CD8-positive, alpha-beta memory T cell (primary cell): ENCODE measurements around the gene UFD1. TPM values are rescaled to one million over a fixed set of nuclear protein-coding genes. Genes with fewer than 3 reads are reported as not detected.
A peak's percentile ranks its signal among the peaks of the same experiment; 100 is the strongest.

Source experiments
- CTCF ChIA-PET: fragments of 350-600 bp; sonication (Branson Sonifier 250); formaldehyde crosslinking; loops from one replicate; lab custom pipeline; 2021; ENCODE audit warnings: antibody characterized with exemption; lab: Charles Lee
- POLR2A ChIA-PET: fragments of 350-600 bp; sonication (Branson Sonifier 250); formaldehyde crosslinking; loops from one replicate; lab custom pipeline; 2021; ENCODE audit warnings: antibody characterized with exemption; lab: Charles Lee
- DNase-seq, 5 donors: peaks; one replicate each; pipeline versions ENCODE4 v3.0.0 to v3.0.0-alpha.2; 2020 to 2022; ENCODE audit warnings: mixed read lengths in 1 of 5
- H3K27ac ChIP-seq: one replicate; pipeline ENCODE4 v1.7.0; 2013; ENCODE audit warnings: low read depth, mild to moderate bottlenecking, low read length, moderate library complexity
- H3K27me3 ChIP-seq: 2 replicates; pipeline ENCODE4 v1.7.0; 2013; ENCODE audit warnings: low read length, mild to moderate bottlenecking; ENCODE audit not compliant: insufficient read depth, poor library complexity, severe bottlenecking
- H3K36me3 ChIP-seq: 2 replicates; pipeline ENCODE4 v1.7.0; 2013; ENCODE audit warnings: mild to moderate bottlenecking, low read length, moderate library complexity; ENCODE audit not compliant: insufficient read depth
- H3K4me1 ChIP-seq: 2 replicates; pipeline ENCODE4 v1.7.0; 2013; ENCODE audit warnings: mild to moderate bottlenecking, low read length, moderate library complexity; ENCODE audit not compliant: insufficient read depth
- H3K4me3 ChIP-seq: 2 replicates; pipeline ENCODE4 v1.7.0; 2013; ENCODE audit warnings: mild to moderate bottlenecking, low read length
- H3K9me3 ChIP-seq: 2 replicates; pipeline ENCODE4 v1.7.0; 2013; ENCODE audit warnings: mild to moderate bottlenecking, low read length
- H3K27ac Mint-ChIP-seq, 8 donors: one replicate each; pipeline ENCODE4 v1.8.0; 2020 to 2021; ENCODE audit warnings: mixed read lengths in 8 of 8, mild to moderate bottlenecking in 6 of 8, inconsistent platforms in 3 of 8, moderate library complexity in 3 of 8
- H3K27me3 Mint-ChIP-seq, 2 donors: one replicate each; pipeline ENCODE4 v1.8.0; 2020 to 2021; ENCODE audit warnings: mixed read lengths in 2 of 2, mild to moderate bottlenecking in 1 of 2, moderate library complexity in 1 of 2
- H3K36me3 Mint-ChIP-seq, 3 donors: one replicate each; pipeline ENCODE4 v1.8.0; 2020 to 2021; ENCODE audit warnings: mixed read lengths in 3 of 3, inconsistent platforms in 1 of 3, mild to moderate bottlenecking in 1 of 3
- H3K4me1 Mint-ChIP-seq, 3 donors: one replicate each; pipeline ENCODE4 v1.8.0; 2020 to 2021; ENCODE audit warnings: mixed read lengths in 3 of 3, inconsistent platforms in 1 of 3, mild to moderate bottlenecking in 1 of 3
- H3K4me3 Mint-ChIP-seq, 7 donors: one replicate each; pipeline ENCODE4 v1.8.0; 2020 to 2021; ENCODE audit warnings: mixed read lengths in 7 of 7, mild to moderate bottlenecking in 6 of 7, moderate library complexity in 4 of 7, inconsistent platforms in 2 of 7
- H3K9me3 Mint-ChIP-seq, 5 donors: one replicate each; pipeline ENCODE4 v1.8.0; 2020 to 2022; ENCODE audit warnings: mixed read lengths in 5 of 5, mild to moderate bottlenecking in 3 of 5, moderate library complexity in 2 of 5, inconsistent platforms in 1 of 5
- polyA plus RNA-seq: library from polyadenylated mRNA; unstranded; fragments of 300-500 nt; fragmentation: Illumina TruSeq; gene quantifications from one replicate; pipeline ENCODE4 v1.2.3, GENCODE V29; 2021
- total RNA-seq, 2 experiments: library from RNA; stranded (reverse); gene quantifications; one replicate each; pipeline ENCODE4 v1.2.3, GENCODE V29; 2021

Gene UFD1
- total and polyA plus RNA-seq, 3 experiments from 2014 or later, result 82.7 to 88.8 (median 87.3) TPM

DNA sequence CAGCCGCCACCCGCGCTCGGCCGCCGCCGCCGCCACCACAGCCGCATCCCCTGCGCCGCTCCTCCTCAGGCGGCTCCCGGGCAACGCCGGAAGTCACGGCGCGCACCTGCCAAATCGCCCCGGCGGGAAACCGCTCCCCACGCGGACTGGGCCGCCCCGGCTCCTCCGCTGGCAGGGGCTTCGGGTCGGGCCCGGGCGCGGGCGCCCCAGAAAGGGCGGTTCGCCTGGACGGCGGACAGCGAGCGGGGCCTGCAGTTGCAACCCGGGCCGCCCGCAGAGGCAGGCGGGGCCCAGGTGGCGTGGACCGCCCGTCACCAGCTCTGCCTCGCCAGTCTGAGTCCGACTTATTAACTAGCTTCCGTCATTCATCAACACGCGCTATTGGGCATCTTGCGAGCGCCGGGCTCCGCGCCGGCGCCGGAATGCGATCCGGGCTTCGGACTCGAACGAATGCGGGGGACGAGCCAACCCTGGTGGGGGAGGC lies 47.3 kb downstream of the UFD1 start, which contains the start of gene HIRA:
HIRA (minus strand) TSS at position 85 of the 484 bp plus-strand sequence. CDS start 257 bp downstream, outside the sequence.
- peaks cover 0 to 3% of the 10 kb centered on the region in 2 donors for H3K27me3 Mint-ChIP-seq
- Histone ChIP-seq H3K9me3 (no peaks in the 10 kb centered on the region), H3K4me3 (peak within 1 kb of the TSS; percentile 95), H3K36me3 (peaks cover 22% of the 10 kb centered on the region), H3K27ac (peak within 1 kb of the TSS; percentile 99), H3K4me1 (peaks cover 43% of the 10 kb centered on the region), H3K27me3 (no peaks in the 10 kb centered on the region)
- peaks cover 41 to 55% (median 53%) of the 10 kb centered on the region in 3 donors for H3K4me1 Mint-ChIP-seq
- POLR2A ChIA-PET, result interaction anchor here (1.0 to 2.1 kb wide), 7 partner anchors 12 to 287 kb away, joined by 3 to 24 read pairs (median 9); partner anchors contain the start of genes C22orf39, CDC45, ESS2 and SLC25A1
- peak within 1 kb of the TSS; percentile 87 to 99 (median 95) for H3K27ac Mint-ChIP-seq
- H3K36me3 Mint-ChIP-seq, result peaks cover 0 to 37% (median 6%) of the 10 kb centered on the region in 3 donors
- peak; percentile 75 to 88 (median 82) for DNase-seq
- CTCF ChIA-PET, result interaction anchor here (1.1 to 1.4 kb wide), 2 partner anchors 12 to 47 kb away, joined by 3 to 5 read pairs; no protein-coding TSS in a partner anchor
- H3K9me3 Mint-ChIP-seq, result no peaks in the 10 kb centered on the region
- H3K4me3 Mint-ChIP-seq, result peak within 1 kb of the TSS; percentile 85 to 99 (median 91)

- Mint-ChIP-seq H3K9me3 (no peaks in the 10 kb centered on the region), H3K27me3 (peaks cover 0 to 3% of the 10 kb centered on the region in 2 donors), H3K4me1 (peaks cover 48 to 62% (median 60%) of the 10 kb centered on the region in 3 donors), H3K36me3 (peaks cover 0 to 35% (median 6%) of the 10 kb centered on the region in 3 donors), H3K27ac (peak overlapping the region; percentile 80 to 99 (median 95)), H3K4me3 (peak overlapping the region; percentile 84 to 99 (median 90))
- Histone ChIP-seq H3K4me3 (peak overlapping the region; percentile 84), H3K36me3 (peaks cover 22% of the 10 kb centered on the region), H3K27ac (peak overlapping the region; percentile 88), H3K27me3 (no peaks in the 10 kb centered on the region), H3K9me3 (no peaks in the 10 kb centered on the region), H3K4me1 (peaks cover 43% of the 10 kb centered on the region)
- peak in 3 of 5 donors; percentile 11 to 18 (median 12) for DNase-seq
- POLR2A ChIA-PET, result interaction anchor here (0.6 to 2.1 kb wide), 8 partner anchors 11 to 595 kb away, joined by 3 to 24 read pairs (median 6); partner anchors contain the start of genes C22orf39, CDC45 and ESS2
- CTCF ChIA-PET, result interaction anchor here (0.6 to 1.4 kb wide), 3 partner anchors 11 to 287 kb away, joined by 3 to 5 read pairs (median 3); partner anchors contain the start of gene ESS2
These were observed 48.0 kb downstream of the UFD1 start for GRCh38 chr22:19430890-19431541.

- Mint-ChIP-seq H3K4me1 (peaks cover 53 to 65% (median 65%) of the 10 kb centered on the region in 3 donors), H3K4me3 (peak overlapping the region; percentile 84 to 99 (median 90)), H3K36me3 (peaks cover 0 to 30% (median 3%) of the 10 kb centered on the region in 3 donors), H3K9me3 (no peaks in the 10 kb centered on the region), H3K27me3 (peaks cover 0 to 3% of the 10 kb centered on the region in 2 donors), H3K27ac (peak overlapping the region; percentile 80 to 99 (median 95))
- H3K4me1 ChIP-seq, result peaks cover 43% of the 10 kb centered on the region
- H3K36me3 ChIP-seq, result peaks cover 16% of the 10 kb centered on the region
- no peaks in the 10 kb centered on the region for H3K27me3 ChIP-seq
- ChIA-PET POLR2A (interaction anchor here (0.6 to 2.1 kb wide), 4 partner anchors 14 to 55 kb away, joined by 3 to 24 read pairs (median 6); partner anchors contain the start of genes C22orf39 and CDC45), CTCF (interaction anchor here (0.6 to 1.2 kb wide), 2 partner anchors 16 to 286 kb away, joined by 3 read pairs; partner anchors contain the start of gene ESS2)
- DNase-seq, result peak; percentile 15 to 54 (median 42)
- peak overlapping the region; percentile 88 for H3K27ac ChIP-seq
- no peaks in the 10 kb centered on the region for H3K9me3 ChIP-seq
- H3K4me3 ChIP-seq, result peak overlapping the region; percentile 84
These were observed 48.8 kb downstream of the UFD1 start for GRCh38 chr22:19429950-19430889.

DNA sequence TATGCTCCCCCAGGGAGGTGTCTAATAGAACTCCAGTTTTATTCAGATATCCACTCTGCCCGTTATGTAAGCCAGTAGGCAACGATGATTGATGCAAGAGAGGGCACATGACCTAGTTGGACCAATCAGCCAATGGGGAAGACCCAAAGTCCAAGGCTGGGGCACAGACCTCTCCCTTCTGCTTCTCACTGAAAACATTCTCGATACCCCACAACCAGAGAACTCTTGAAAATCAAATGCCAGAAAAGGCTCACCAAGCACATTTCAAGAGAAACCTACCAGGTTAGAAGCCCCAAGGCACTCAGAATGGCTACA lies 54.9 kb downstream of the UFD1 start:
- Mint-ChIP-seq H3K27me3 (no peaks in the 10 kb centered on the region), H3K27ac (peak overlapping the region in 7 of 8 donors; percentile 10 to 97 (median 72)), H3K4me3 (no peak overlapping the region), H3K36me3 (peaks cover 0 to 16% (median 5%) of the 10 kb centered on the region in 3 donors), H3K4me1 (peaks cover 80 to 94% (median 93%) of the 10 kb centered on the region in 3 donors), H3K9me3 (no peaks in the 10 kb centered on the region)
- ChIA-PET CTCF (no interaction called here), POLR2A (no interaction called here)
- no peaks in the 10 kb centered on the region for H3K27me3 ChIP-seq
- no peak for DNase-seq
- no peak overlapping the region for H3K4me3 ChIP-seq
- no peak overlapping the region for H3K27ac ChIP-seq
- H3K36me3 ChIP-seq, result peaks cover 7% of the 10 kb centered on the region
- H3K9me3 ChIP-seq, result no peaks in the 10 kb centered on the region
- H3K4me1 ChIP-seq, result peaks cover 57% of the 10 kb centered on the region

DNA sequence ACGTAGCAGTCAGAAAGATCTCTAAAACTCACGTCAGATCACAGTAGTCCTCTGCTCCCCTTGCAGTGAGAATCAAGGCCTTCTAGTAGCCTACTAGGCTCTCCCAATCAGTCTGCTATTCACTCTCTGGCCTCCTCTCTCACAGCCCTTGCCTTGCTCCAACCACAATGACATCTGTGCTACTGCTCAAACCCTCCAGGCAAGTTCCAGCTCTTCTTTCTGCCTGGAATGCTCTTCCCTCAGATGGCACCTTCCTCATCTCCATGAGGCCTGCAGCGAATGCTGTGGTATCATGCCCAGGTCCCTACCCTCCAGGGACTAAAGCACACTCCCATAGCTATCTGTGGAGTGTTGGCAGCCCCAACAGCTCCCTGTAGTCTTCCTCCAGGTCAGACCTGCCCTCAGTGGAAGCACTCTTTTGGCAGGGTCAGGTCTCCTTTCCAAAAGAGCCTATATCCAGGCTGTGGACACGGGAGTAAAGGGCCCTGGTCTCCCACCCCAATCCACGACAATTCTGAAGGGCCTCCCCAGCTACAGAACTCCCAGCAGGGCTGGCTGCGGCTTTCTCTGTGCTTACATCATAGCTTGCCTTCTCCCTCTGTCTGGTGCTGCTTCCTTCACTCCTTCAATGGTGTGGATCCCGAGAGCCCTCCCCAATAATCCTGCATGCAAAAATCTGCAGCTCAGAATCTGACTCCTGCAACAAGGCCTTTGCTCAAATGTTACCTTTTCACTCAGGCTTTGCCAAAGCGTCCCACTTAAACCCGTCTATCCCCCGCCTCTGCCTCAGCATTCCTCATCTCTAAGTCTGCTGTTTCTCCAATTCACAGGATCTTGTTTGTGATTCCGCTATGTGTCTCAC lies 56.3 kb downstream of the UFD1 start:
- Mint-ChIP-seq H3K4me3 (peak overlapping the region in 5 of 7 donors; percentile 2 to 55 (median 15)), H3K4me1 (peaks cover 83 to 96% (median 94%) of the 10 kb centered on the region in 3 donors), H3K27ac (peak overlapping the region; percentile 62 to 100 (median 89)), H3K27me3 (no peaks in the 10 kb centered on the region), H3K9me3 (no peaks in the 10 kb centered on the region), H3K36me3 (peaks cover 0 to 13% (median 2%) of the 10 kb centered on the region in 3 donors)
- CTCF ChIA-PET, result no interaction called here
- Histone ChIP-seq H3K4me1 (peaks cover 53% of the 10 kb centered on the region), H3K36me3 (no peaks in the 10 kb centered on the region), H3K9me3 (no peaks in the 10 kb centered on the region), H3K27me3 (no peaks in the 10 kb centered on the region), H3K27ac (peak overlapping the region; percentile 24), H3K4me3 (no peak overlapping the region)
- DNase-seq, result no peak
- POLR2A ChIA-PET, result no interaction called here

DNA sequence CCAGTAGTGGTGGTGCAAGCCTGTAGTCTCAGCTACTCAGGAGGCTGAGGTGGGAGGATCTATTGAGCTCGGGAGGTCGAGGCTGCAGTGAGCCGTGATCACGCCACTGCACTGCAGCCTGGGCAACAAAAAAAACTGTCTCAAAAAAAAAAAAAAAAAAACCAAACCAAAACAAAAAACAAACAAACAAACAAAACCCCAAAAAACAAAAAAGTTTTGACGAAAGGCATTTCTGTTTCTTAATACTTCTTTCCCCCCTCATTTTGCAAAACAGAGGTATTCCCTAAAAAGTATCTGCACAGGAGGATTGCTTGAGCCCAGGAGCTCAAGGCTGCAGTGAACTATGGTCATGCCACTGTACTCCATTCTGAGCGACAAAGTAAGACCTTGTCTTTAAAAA lies 58.7 kb downstream of the UFD1 start:
- peaks cover 69 to 86% (median 84%) of the 10 kb centered on the region in 3 donors for H3K4me1 Mint-ChIP-seq

More for the DNA sequence above, 58.7 kb downstream of the UFD1 start:
- no peaks in the 10 kb centered on the region for H3K27me3 ChIP-seq
- CTCF ChIA-PET, result interaction anchor here (1.5 to 1.6 kb wide), 2 partner anchors 12 to 16 kb away, joined by 3 to 5 read pairs; partner anchors contain the start of genes HIRA and MRPL40
- Mint-ChIP-seq H3K9me3 (no peaks in the 10 kb centered on the region), H3K4me3 (peak overlapping the region; percentile 36 to 90 (median 60)), H3K36me3 (peaks cover 0 to 13% (median 2%) of the 10 kb centered on the region in 3 donors), H3K27me3 (no peaks in the 10 kb centered on the region), H3K27ac (peak overlapping the region; percentile 75 to 100 (median 96))
- H3K27ac ChIP-seq, result peak overlapping the region; percentile 66
- H3K36me3 ChIP-seq, result no peaks in the 10 kb centered on the region
- no peak overlapping the region for H3K4me3 ChIP-seq
- POLR2A ChIA-PET, result interaction anchor here (1.5 to 1.7 kb wide), 2 partner anchors 11 to 59 kb away, joined by 3 to 9 read pairs; partner anchors contain the start of genes CDC45, HIRA and MRPL40
- no peaks in the 10 kb centered on the region for H3K9me3 ChIP-seq
- no peak for DNase-seq
- peaks cover 48% of the 10 kb centered on the region for H3K4me1 ChIP-seq
